NCI-H526 (cell line): ENCODE results near the gene NDUFAB1.
A peak's percentile ranks its signal among the peaks of the same experiment; 100 is the strongest.
"Not testable (repeated sequence)": the region's sequence is repeated elsewhere in the genome, so short reads cannot be mapped to it uniquely, and the experiment has no call there.

Source experiments
- DNase-seq, 2 experiments: peaks; one replicate each; lab custom pipeline; 2025; lab: John Stamatoyannopoulos, UW

NDUFAB1 gene

GRCh38 chr16:23595951-23596720, at the start of gene NDUFAB1:
Gene NDUFAB1 (minus strand): TSS chr16:23596316. CDS start chr16:23596290, 26 bp downstream.
- DNase-seq: peak; percentile 37 to 91

- DNase-seq: no peak
These were observed 46.2 kb upstream of the NDUFAB1 start for GRCh38 chr16:23642246-23642774.

- peak; percentile 85 to 96 for DNase-seq
These were observed 45.0 kb upstream of the NDUFAB1 start, which contains the start of the genes DCTN5 and PALB2 for GRCh38 chr16:23640931-23641765. Gene DCTN5 (plus strand): TSS chr16:23641466. CDS start chr16:23641543, 77 bp downstream. Gene PALB2 (minus strand): TSS chr16:23641310. CDS start chr16:23641157, 153 bp downstream.

- DNase-seq: peak in 1 of 2 experiments; percentile 18
These were observed 44.5 kb upstream of the NDUFAB1 start for GRCh38 chr16:23640615-23640930.

- no peak for DNase-seq
These were observed 39.8 kb upstream of the NDUFAB1 start for GRCh38 chr16:23635958-23636357.

- DNase-seq: no peak
These were observed 38.4 kb upstream of the NDUFAB1 start for GRCh38 chr16:23634461-23635036.

- DNase-seq: not testable (repeated sequence)
These were observed 35.8 kb upstream of the NDUFAB1 start for GRCh38 chr16:23631874-23632273.

GRCh38 chr16:23629516-23629915, 33.4 kb upstream of the NDUFAB1 start:
- DNase-seq: no peak

- no peak for DNase-seq
These were observed 28.0 kb upstream of the NDUFAB1 start for GRCh38 chr16:23624092-23624491.

GRCh38 chr16:23615805-23616204, 19.7 kb upstream of the NDUFAB1 start:
- DNase-seq: no peak

GRCh38 chr16:23611936-23612335, 15.8 kb upstream of the NDUFAB1 start:
- DNase-seq: no peak

- not testable (repeated sequence) for DNase-seq
These were observed 14.8 kb upstream of the NDUFAB1 start for GRCh38 chr16:23610905-23611304.

GRCh38 chr16:23609929-23610328, 13.8 kb upstream of the NDUFAB1 start:
- DNase-seq: no peak

- DNase-seq: no peak
These were observed 12.1 kb upstream of the NDUFAB1 start for GRCh38 chr16:23608194-23608593.

GRCh38 chr16:23607726-23608125, 11.6 kb upstream of the NDUFAB1 start:
- no peak for DNase-seq

- DNase-seq: peak; percentile 47 to 58
These were observed 1.1 kb upstream of the NDUFAB1 start for GRCh38 chr16:23597003-23597756.

GRCh38 chr16:23595246-23595950, 718 bp downstream of the NDUFAB1 start:
- no peak for DNase-seq

- DNase-seq: no peak
These were observed 1.9 kb downstream of the NDUFAB1 start for GRCh38 chr16:23594186-23594585.

GRCh38 chr16:23590181-23590580, 5.9 kb downstream of the NDUFAB1 start:
- DNase-seq: no peak

GRCh38 chr16:23587726-23588125, 8.4 kb downstream of the NDUFAB1 start:
- no peak for DNase-seq
